IMR-90 (cell line): ENCODE results near the gene HAX1. TPM values are rescaled to one million over a fixed set of nuclear protein-coding genes. Genes with fewer than 3 reads are reported as not detected.

Experiments
- ATAC-seq: fragments of 200-7000 bp; cut with Tn5 transposase; 2 replicates; pipeline ENCODE4 v1.9.1; 2020; ENCODE audit warnings: low read depth, mild to moderate bottlenecking, moderate library complexity
- BruUV-seq: library from RNA; stranded (reverse); fragments of 400-500 nt; replicated peaks from 2 replicates; lab custom pipeline; 2021; lab: Mats Ljungman, UMichigan
- CTCF ChIA-PET: fragments of 300-600 bp; formaldehyde crosslinking; extraction: SDS; loops from one replicate; lab custom pipeline; 2021; ENCODE audit warnings: antibody characterized with exemption; lab: Yijun Ruan, JAX
- POLR2A ChIA-PET: fragments of 300-600 bp; sonication (Branson Sonifier 250); formaldehyde crosslinking; loops from one replicate; lab custom pipeline; 2022; ENCODE audit warnings: antibody characterized with exemption; ENCODE audit not compliant: unreplicated experiment; lab: Charles Lee
- DNase-seq: peaks from one replicate; pipeline ENCODE4 v3.0.0; 2013
- H2AFZ ChIP-seq: replicated peaks from 2 replicates; pipeline ENCODE3; 2013; ENCODE audit warnings: low read length, mild to moderate bottlenecking; ENCODE audit not compliant: poor library complexity
- H2AK5ac ChIP-seq: 2 replicates; pipeline ENCODE4 v1.6.1; 2013; ENCODE audit warnings: low read depth, low read length, inconsistent platforms
- H2AK9ac ChIP-seq: replicated peaks from 2 replicates; pipeline ENCODE3; 2013; ENCODE audit warnings: mild to moderate bottlenecking, low read depth, low read length, moderate library complexity; ENCODE audit not compliant: poor library complexity
- H2BK120ac ChIP-seq: 2 replicates; pipeline ENCODE4 v1.6.1; 2013; ENCODE audit warnings: low read depth, low read length, inconsistent platforms
- H2BK15ac ChIP-seq: 3 replicates; pipeline ENCODE4 v1.6.1; 2013; ENCODE audit warnings: low read depth, low read length, inconsistent platforms
- H2BK20ac ChIP-seq: 2 replicates; pipeline ENCODE4 v1.6.1; 2013; ENCODE audit warnings: low read depth, mild to moderate bottlenecking, inconsistent platforms, low read length, moderate library complexity
- H2BK5ac ChIP-seq: 2 replicates; pipeline ENCODE4 v1.6.1; 2013; ENCODE audit warnings: mild to moderate bottlenecking, low read depth, low read length, inconsistent platforms; ENCODE audit not compliant: poor library complexity, severe bottlenecking
- H3K14ac ChIP-seq: replicated peaks from 2 replicates; pipeline ENCODE4 v1.6.1; 2013; ENCODE audit warnings: low read depth, low read length, inconsistent platforms
- H3K18ac ChIP-seq: 2 replicates; pipeline ENCODE4 v1.6.1; 2013; ENCODE audit warnings: low read depth, low read length, control low read depth
- H3K23ac ChIP-seq: 2 replicates; pipeline ENCODE4 v1.6.1; 2013; ENCODE audit warnings: low read depth, low read length, inconsistent platforms
- H3K27ac ChIP-seq: 2 replicates; pipeline ENCODE4 v1.5.1; 2013; ENCODE audit warnings: mild to moderate bottlenecking, control low read depth, low read length; ENCODE audit not compliant: insufficient read depth
- H3K27me3 ChIP-seq: 2 replicates; pipeline ENCODE4 v1.6.1; 2013; ENCODE audit warnings: low read length; ENCODE audit not compliant: control insufficient read depth, insufficient read depth
- H3K36me3 ChIP-seq: 2 replicates; pipeline ENCODE4 v1.6.1; 2013; ENCODE audit warnings: low read length, mixed read lengths; ENCODE audit not compliant: control insufficient read depth, insufficient read depth
- H3K4ac ChIP-seq: 2 replicates; pipeline ENCODE4 v1.6.1; 2013; ENCODE audit warnings: low read depth, low read length, inconsistent platforms
- H3K4me1 ChIP-seq: 2 replicates; pipeline ENCODE4 v1.6.1; 2013; ENCODE audit warnings: low read length, mixed read lengths; ENCODE audit not compliant: control insufficient read depth, insufficient read depth
- H3K4me2 ChIP-seq: 2 replicates; pipeline ENCODE4 v1.6.1; 2013; ENCODE audit warnings: low read depth, mild to moderate bottlenecking, control low read depth, low read length, moderate library complexity
- H3K4me3 ChIP-seq: 2 replicates; pipeline ENCODE4 v1.5.1; 2013; ENCODE audit warnings: low read depth, mild to moderate bottlenecking, control low read depth, low read length, moderate library complexity; ENCODE audit not compliant: insufficient read depth
- H3K56ac ChIP-seq: 2 replicates; pipeline ENCODE4 v1.6.1; 2013; ENCODE audit warnings: low read length, inconsistent platforms; ENCODE audit not compliant: insufficient read depth; ENCODE audit errors: extremely low read depth
- H3K79me1 ChIP-seq, 2 experiments: 2 replicates each; pipeline ENCODE4 v1.6.1; 2013; ENCODE audit warnings: low read length in 2 of 2, inconsistent platforms in 1 of 2, low read depth in 1 of 2
- H3K9ac ChIP-seq: 2 replicates; pipeline ENCODE4 v1.6.1; 2013; ENCODE audit warnings: low read depth, low read length, control low read depth
- H3K9me1 ChIP-seq: 2 replicates; pipeline ENCODE4 v1.6.1; 2013; ENCODE audit warnings: low read length, inconsistent platforms; ENCODE audit not compliant: insufficient read depth
- H3K9me3 ChIP-seq: 2 replicates; pipeline ENCODE4 v1.6.1; 2013; ENCODE audit warnings: low read length; ENCODE audit not compliant: control insufficient read depth, insufficient read depth
- H4K20me1 ChIP-seq: 2 replicates; pipeline ENCODE4 v1.6.1; 2013; ENCODE audit warnings: low read length, inconsistent platforms; ENCODE audit not compliant: insufficient read depth
- H4K5ac ChIP-seq: 2 replicates; pipeline ENCODE4 v1.6.1; 2013; ENCODE audit warnings: mild to moderate bottlenecking, low read depth, low read length, control low read depth
- H4K8ac ChIP-seq, 2 experiments: 2 replicates each; pipeline ENCODE4 v1.6.1; 2013; ENCODE audit warnings: low read depth in 2 of 2, low read length in 2 of 2, control low read depth in 1 of 2, inconsistent platforms in 1 of 2
- H4K91ac ChIP-seq: 2 replicates; pipeline ENCODE4 v1.6.1; 2013; ENCODE audit warnings: low read depth, low read length, inconsistent platforms; ENCODE audit not compliant: insufficient read depth
- CEBPB ChIP-seq: IDR thresholded peaks from 2 replicates; pipeline ENCODE4 v1.6.1; 2012; ENCODE audit warnings: low read depth, low read length, improper control_type of control experiment
- CTCF ChIP-seq: conservative IDR thresholded peaks from 2 replicates; pipeline ENCODE4 v1.5.1; 2012; ENCODE audit warnings: mild to moderate bottlenecking, low read depth, low read length, improper control_type of control experiment
- MAFK ChIP-seq: IDR thresholded peaks from 2 replicates; pipeline ENCODE4 v1.6.1; 2012; ENCODE audit warnings: low read depth, low read length, improper control_type of control experiment
- WGBS, 2 experiments: methylation state at CpG; one replicate each; pipeline versions ENCODE4 v1.1.5 to v1.1.7; 2013; ENCODE audit warnings: missing lambda C conversion rate in 2 of 2; ENCODE audit not compliant: insufficient read length in 1 of 2; ENCODE audit errors: extremely low coverage in 2 of 2; 5-methylcytosine and 5-hydroxymethylcytosine counted together
- dilution Hi-C: fragments of 300-500 bp; cut with HindIII; formaldehyde crosslinking; loops from one replicate; pipeline ENCODE4 v1.14.3; 2018; ENCODE audit warnings: low sequenced_read_pairs; ENCODE audit not compliant: unreplicated experiment
- in situ Hi-C: fragments of 300-500 bp; cut with MboI; formaldehyde crosslinking; loops from 3 replicates; pipeline ENCODE4 v1.14.3; 2019; ENCODE audit warnings: low sequenced_read_pairs, inconsistent platforms, mixed read lengths
- intact Hi-C: fragments of 100-400 bp; cut with micrococcal nuclease; formaldehyde crosslinking; loops from 2 replicates; pipeline ENCODE4 v1.10.0; 2022
- polyA plus RNA-seq, 3 experiments: library from polyadenylated mRNA; depleted of rRNA; stranded (reverse); fragments of >200 nt; gene quantifications; 2 replicates each; pipeline ENCODE4 v1.2.3, GENCODE V29; 2012; ENCODE audit warnings: low replicate concordance in 1 of 3
- total RNA-seq: library from RNA; depleted of rRNA; stranded (reverse); fragments of >200 nt; gene quantifications from 2 replicates; pipeline ENCODE4 v1.2.3, GENCODE V29; 2012
- TF ChIP-seq, protein P1 (sequence below): fragments of 150-350 bp; IDR thresholded peaks from 2 replicates; pipeline ENCODE4 v1.6.1; 2017; ENCODE audit warnings: mild to moderate bottlenecking, antibody characterized with exemption, low read length, low read depth

The HAX1 gene
- total and polyA plus RNA-seq, 2 of the 4 experiments (the other 2 are of a cell fraction), result 117 to 146 TPM

- Histone ChIP-seq H3K4me3 (no peak overlapping the region), H2AK5ac (no peak overlapping the region), H3K27ac (no peak overlapping the region), H4K20me1 (no peaks in the 10 kb centered on the region), H3K4me2 (no peak overlapping the region), H4K5ac (no peak overlapping the region), H3K9me3 (no peaks in the 10 kb centered on the region), H4K91ac (no peak overlapping the region), H2BK120ac (no peak overlapping the region), H3K4ac (no peak overlapping the region), H3K36me3 (no peaks in the 10 kb centered on the region), H3K14ac (no peak overlapping the region), H3K4me1 (no peaks in the 10 kb centered on the region), H4K8ac (no peak overlapping the region), H2BK20ac (no peak overlapping the region), H3K27me3 (peaks cover 4% of the 10 kb centered on the region), H2AFZ (no peak overlapping the region), H3K9me1 (no peaks in the 10 kb centered on the region), H2BK15ac (no peak overlapping the region), H3K79me1 (no peaks in the 10 kb centered on the region), H3K9ac (no peak overlapping the region), H2BK5ac (no peak overlapping the region), H2AK9ac (no peak overlapping the region), H3K56ac (no peak overlapping the region), H3K18ac (no peak overlapping the region), H3K23ac (no peak overlapping the region)
- no peak for ATAC-seq
- TF ChIP-seq CEBPB (no peak), MAFK (no peak), CTCF (no peak)
- TF ChIP-seq, protein P1, sequence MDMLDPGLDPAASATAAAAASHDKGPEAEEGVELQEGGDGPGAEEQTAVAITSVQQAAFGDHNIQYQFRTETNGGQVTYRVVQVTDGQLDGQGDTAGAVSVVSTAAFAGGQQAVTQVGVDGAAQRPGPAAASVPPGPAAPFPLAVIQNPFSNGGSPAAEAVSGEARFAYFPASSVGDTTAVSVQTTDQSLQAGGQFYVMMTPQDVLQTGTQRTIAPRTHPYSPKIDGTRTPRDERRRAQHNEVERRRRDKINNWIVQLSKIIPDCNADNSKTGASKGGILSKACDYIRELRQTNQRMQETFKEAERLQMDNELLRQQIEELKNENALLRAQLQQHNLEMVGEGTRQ, result no peak
- ChIA-PET POLR2A (no interaction called here), CTCF (no interaction called here)
- dilution Hi-C loops (no loop called here), intact Hi-C loops (no loop called here), in situ Hi-C loops (no loop called here)
- DNase-seq, result no peak
- WGBS, 2 experiments, result 83% methylated on average over 2 of the region's 9 CpGs; no CpG with 5 or more reads in 1 of the 2 experiments
- no TSS peak for BruUV-seq
Measured at GRCh38 chr1:154304664-154305337, 32.4 kb downstream of the HAX1 start.
